SK-MEL-5 (cell line): ENCODE measurements around the gene ENDOU. TPM values are rescaled to one million over a fixed set of nuclear protein-coding genes. Genes with fewer than 3 reads are reported as not detected.

Experiments used
- DNase-seq: peaks from one replicate; pipeline ENCODE4 v3.0.0-alpha.2; 2016; ENCODE audit warnings: low read depth, low spot score
- in situ Hi-C: cut with HindIII; loops from 2 replicates; pipeline ENCODE4 v1.10.0; 2016; ENCODE audit warnings: low sequenced_read_pairs, high pct_unique_total_duplicates, low pct_unique_long_range_greater_than_20kb
- total RNA-seq: library from RNA; depleted of rRNA; stranded (reverse); fragments of >200 nt; shearing (Covaris generic); gene quantifications from 2 replicates; pipeline ENCODE4 v1.2.3, GENCODE V29; 2014

Gene ENDOU
- total RNA-seq, 1 experiment from 2014 or later: not detected

DNA sequence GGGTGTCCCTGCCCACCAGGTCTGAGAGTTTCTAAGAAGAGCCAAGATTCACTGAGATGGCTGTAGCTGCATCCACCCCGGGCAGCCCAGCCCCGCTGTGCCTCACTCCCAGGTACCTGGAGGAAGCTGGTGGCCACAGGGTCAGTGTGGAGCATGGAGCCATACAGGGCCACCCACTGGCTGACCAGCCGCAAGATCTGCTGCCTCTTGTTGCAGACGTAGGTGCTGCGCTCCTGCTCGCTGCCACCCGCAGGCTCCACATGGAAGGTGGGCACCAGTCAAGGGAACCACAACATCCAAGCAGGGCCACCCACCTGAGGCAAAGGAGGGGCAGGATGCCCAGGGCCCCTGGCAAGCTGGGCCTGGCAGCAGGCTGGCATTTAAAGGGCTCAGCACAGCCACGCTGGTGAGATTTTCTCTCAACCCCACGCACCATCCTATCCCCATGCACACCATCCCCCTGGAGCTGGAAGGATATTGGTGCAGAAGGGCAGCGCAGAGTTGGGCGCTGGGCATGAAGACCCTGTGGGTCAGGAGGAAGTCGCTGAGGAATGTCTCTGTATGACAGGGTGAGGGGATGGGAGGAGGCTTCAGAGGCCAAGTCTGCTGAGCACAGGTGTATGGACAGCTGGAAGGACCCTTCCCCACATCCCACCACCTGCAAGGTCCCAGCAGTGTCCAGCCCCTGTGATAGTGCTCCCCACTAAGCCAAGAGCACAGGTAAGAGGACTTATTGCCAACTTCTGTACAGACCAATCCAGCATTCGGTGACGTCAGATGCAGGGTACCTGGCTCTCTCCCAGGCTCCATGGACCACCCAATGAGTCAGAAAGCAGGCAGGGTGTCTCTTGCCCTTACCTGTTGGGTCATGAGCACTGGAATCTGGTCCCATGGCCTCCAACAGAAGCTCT, 22.6 kb upstream of the ENDOU start:
- in situ Hi-C loops: no loop called here
- no peak for DNase-seq

DNA sequence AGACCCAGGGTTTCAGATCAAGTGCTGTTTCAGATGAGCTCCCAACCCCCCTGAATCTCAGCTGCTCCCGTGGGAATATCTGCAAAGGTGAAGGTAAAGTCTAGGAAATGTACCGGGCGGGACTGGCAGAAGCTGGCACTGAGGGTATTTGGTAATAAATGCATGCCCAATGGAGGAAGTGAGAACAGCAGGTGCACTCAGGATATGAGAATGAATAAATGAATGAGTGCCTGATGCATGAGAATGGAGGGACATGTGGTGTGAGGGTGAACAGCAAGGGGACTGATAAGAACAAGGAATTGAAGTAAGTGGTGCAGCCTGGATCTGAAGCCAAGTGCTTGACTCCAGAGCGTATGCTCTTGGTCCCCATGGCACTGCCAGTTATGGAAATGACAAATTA, 21.8 kb upstream of the ENDOU start:
- DNase-seq: no peak
- in situ Hi-C loops: no loop called here

DNA sequence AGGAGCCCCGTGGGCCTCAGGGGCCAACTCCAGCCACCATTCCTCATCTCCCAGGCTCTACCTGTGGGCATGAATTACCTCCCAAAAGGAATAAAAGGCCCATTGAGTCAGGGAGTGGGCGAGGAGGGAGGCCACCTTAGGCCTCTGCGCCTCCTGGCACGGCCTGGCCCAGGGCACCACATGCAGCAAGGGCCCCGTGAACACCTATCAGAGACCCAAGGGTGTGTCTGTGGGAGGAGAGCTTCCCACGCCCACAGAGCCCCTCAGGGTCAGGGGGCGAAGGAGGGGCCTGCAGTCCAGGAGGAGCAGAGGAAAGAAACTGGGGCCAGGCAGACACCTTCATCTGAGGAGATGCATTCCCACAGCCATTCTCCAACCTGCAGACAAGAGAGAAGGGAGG, 21.2 kb upstream of the ENDOU start:
- no peak for DNase-seq
- in situ Hi-C loops: no loop called here

DNA sequence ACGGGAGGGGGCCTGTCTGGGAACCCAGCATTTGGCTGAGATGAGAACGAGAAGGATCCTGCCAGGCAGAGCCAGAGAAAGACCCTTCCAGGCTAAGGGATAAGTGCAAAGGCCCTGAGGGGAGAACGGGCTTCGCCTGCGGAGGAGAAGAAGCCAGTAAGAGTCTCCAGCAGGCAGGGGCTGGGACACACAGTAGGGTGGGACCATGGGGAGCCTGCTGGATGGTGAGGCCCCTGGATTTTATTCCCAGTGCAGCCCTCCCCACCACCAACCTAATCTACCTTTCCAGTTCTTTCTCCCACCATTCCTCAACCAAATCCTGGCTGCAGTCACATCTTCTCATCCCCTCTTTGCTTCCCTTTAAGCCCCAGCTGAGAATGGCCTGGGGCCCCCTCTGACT, 20.8 kb upstream of the ENDOU start:
- DNase-seq: no peak
- in situ Hi-C loops: no loop called here

DNA sequence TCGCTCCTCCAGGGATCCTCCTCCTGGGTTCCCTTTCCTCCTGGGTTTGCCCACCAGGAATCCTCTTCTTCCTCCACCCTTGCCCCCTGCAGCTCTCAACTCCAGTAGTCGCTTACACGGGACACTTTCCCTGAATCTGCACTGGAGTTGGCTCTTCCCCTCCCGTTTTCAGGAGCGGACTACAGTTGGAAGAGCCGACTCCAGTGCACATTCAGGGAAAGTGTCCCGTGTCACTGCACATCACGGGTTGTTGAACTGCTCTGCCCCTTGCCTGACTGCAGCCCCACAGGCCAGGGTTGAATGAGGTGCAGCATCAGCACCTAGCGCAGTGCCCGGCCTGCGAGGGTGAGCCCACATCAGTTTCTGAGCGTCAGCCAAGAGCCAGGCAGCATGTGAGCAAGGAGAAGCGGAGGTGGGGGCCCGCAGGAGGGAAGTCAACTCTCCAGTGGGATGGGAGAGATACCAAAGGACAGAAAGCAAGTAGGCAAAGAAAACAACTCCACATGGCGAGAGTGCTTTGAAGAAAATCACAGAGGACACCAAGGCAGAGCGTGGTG, 20.3 kb upstream of the ENDOU start:
- in situ Hi-C loops: no loop called here
- DNase-seq: no peak

DNA sequence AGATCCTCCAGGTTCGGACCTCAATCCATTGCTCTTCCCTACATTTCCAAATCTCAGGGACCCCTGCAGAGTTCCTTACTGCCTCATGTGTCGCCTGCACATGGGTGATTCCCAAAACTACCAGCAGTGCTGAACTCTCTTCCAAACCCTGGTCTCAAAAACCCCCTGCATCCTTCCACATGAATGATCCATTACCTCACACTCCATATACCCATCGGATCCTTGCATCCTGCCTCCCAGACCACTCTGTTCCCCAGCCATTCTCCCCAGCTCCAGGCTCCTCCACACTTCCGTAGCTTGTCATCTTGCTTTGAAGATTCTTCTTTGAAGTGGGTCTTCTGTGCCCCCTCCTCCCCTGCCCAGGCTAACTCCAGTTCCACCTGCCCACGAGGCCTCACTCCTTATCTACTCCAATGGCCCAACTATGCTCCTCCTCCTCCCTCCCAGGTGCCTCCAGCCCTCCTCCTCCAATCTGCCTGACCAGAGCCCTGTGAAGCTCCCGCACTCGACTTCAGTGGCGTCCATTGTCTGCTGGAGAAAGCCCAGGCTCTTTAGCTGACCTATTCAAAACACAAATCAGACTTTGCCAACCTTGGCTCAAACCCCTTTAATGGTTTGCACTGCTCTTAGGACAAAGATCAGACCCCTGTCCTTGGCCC, 19.6 kb upstream of the ENDOU start:
- in situ Hi-C loops: no loop called here
- no peak for DNase-seq

DNA sequence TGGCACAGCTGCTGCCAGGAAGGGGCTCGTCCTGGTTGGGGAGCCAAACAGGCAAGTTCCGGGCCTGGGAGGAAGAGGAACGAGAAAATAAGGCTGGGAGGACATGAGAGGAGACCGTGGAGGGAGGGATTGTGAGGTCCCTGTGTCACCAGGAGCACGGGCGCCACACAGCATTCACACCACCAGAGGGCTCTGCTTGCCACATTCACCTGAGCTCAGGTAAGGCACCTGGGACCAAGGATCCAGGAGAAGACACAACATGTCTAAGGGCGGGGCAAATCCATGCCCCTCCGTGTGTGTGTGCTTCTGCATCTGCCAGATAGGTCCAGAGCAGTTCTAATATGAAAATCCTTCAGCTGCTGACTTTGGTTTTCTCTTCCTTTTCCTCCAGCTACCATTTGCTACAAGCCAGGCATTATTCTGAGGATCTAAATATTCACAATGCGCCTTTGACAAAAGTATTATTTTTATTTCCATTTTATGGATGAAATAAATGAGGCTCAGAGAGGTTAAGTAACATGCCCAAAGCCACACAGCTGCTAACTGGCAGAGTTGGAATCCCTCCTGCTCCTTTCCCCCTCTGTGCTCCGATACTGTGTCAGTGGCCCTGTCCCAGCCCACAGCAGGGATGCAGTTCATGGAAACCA, 18.8 kb upstream of the ENDOU start:
- DNase-seq: no peak
- in situ Hi-C loops: no loop called here

DNA sequence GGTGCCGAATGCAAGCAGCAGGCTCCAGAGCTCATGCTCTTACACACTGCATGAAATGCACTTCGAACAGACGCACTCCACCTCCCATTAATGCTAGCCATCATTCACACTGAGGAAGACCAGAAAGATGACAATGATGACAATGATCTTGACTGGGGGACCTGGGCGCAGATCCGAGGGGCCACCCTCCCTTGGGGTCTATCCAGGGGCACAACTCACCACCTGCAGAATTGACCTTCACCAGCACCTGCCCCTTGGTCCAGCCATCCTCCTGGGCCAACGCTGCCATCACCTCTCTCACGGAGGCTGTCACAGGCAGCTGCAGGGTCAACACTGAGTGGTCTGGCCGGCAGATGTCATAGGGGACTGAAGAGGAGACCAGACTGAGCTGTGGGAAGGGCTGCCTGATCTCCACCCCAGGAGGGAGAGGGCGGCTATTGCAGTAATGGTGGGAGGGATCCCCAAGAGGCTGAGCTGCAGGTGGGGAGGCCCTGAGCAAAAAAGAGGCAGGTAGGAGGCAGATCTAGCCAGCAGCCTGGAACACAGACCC, 18.1 kb upstream of the ENDOU start:
- no peak for DNase-seq
- in situ Hi-C loops: no loop called here

DNA sequence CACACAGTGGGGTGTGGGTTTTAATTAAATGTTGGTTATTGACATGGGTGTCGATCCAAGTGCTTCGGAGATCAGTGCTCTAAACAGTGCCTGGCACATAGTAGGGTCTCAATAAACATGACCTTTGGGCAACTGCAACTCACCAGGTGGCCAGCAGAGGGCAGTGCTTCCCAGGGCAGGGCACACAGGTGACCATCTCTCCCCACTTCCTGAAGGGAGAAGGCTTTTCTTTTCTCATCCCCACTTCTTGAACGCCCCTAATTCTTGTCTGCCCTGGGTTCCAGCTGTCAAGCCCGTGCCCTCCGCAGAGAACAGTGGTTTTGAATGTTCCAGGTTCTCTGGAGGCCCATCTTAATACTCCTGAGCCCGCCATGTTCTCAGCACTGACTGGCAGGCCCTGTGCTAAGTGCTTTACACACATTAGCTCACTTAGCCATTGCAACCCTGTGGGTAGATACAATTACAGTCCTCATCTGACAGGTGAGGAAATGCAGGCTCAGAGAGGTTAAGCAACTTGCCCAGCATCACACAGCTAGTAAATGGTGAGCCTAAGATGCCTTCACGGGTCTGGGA, 17.0 kb upstream of the ENDOU start:
- DNase-seq: peak; percentile 65
- in situ Hi-C loops: no loop called here

DNA sequence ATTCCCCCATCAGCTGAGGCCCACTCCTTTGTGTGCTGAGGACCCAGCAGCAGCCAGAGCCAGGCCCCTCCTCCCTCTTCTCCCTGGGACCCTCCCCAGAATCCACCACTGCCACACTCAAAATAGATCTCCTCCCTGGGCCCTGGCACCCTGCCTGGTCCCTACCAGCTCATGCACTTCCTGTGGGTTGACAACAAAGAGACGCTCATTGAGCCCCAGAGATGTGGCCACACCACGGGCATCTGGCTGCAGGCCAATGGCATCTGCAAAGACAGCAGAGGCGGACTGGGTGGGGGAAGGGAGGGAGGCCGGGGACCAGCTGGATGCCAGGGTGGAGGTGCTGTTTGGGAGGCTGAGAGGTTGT, 16.0 kb upstream of the ENDOU start:
- in situ Hi-C loops: no loop called here
- peak; percentile 87 for DNase-seq

DNA sequence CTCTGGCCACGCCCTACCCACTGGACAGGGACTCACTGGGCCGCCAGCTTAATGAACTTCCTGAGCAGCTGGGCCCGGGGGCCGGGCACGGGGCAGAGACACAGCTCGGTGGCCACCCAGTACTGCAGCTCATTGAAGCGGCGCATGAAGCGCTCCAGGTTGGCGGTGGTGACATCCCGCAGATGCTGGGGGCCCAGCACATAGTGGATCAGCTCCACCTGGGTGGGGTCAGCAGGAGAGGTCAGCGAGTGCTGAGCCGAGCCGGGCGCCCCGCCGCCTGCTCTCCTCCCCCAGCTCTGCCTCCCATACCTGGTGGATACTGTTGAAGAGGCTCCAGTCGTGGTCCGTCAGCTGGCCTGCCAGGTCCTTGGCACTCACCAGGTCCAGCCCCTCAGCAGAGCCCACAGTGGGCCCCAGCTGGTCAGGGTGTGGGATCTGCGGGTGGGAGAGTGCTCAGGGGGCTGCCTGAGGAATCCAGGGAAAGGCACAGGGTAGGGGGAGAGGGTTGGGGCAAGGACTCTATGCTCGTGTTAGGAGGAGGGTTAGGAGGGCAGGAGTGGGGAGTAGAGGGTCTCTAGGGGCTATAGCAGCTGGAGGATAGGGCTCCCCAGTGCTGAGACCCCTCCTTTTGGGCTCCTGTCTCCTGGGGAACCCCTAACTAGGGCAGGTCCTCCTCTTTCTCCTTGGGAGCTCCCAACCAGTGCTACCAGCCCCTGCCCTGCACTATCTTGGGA, 15.5 kb upstream of the ENDOU start:
- in situ Hi-C loops: no loop called here
- no peak for DNase-seq

DNA sequence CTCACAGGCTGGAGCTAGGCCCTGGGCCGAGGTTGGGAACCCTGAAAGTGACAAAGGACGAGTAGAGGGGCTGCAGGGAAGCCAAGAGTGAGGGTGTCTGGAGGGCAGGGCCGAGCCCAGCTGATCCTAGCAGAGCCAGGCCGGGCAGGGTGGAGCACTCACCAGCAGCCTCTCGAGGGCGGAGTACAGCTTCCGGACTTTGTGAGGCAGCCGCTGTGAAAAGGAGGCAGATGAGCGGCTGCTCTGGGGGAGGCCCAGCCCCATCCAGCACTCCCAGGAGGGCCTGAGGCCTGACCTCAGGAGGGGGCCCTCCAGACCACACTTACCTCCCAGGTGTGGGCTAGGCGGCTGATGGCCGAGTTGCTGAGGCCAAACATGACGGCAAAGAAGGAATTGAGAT, 14.7 kb upstream of the ENDOU start:
- DNase-seq: no peak
- in situ Hi-C loops: no loop called here

DNA sequence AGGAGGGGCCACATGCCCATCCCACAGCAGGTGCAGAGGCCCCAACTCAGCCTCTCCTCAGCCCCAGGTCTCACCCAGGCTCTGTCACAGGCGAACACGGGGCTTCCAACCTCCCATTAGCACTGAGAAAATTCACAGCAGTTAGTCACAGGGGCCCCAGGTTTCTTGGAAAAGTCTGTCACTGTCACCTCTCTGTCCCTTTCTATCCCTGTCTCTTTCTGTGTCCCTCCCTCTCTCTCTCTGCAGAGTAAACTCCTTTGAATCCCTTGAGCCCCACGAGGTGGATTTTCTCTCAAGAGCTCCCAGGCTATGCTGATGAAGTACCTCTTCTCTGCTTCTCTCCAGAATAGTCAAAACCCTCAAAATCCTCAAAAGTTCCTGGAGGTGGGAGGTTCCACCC, 14.0 kb upstream of the ENDOU start:
- in situ Hi-C loops: no loop called here
- DNase-seq: no peak

DNA sequence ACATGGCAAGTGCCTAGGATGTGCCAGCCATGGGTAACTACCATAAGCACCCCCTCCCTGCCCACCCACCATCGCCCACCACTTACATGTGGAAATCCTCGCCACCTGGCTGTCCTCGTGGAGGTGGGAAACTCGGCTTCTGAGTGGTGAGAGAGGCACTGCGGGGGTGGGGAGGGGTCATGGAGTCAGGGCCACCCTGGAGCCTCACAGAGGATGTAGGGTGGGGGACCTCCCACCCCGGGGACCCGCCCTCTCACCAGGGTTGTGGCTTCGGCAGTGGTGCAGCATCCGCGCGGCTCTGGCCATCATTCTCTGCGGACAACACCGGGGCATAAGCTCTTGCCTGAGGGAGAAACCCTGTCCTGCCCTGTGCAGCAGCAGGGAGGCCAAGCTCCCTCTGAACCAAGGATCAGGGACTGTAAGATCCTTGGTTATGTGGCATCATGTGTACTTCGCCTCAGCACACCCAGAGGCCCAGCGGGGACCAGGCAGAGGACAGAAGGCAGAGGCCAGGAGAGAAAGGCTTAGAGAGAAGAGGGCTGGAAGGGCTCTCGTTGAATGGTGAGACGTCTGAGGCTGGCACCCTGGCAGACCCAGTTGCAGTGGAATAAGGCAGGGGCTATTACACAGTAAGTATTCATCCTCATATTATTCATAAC, 12.8 kb upstream of the ENDOU start:
- no peak for DNase-seq
- in situ Hi-C loops: no loop called here

DNA sequence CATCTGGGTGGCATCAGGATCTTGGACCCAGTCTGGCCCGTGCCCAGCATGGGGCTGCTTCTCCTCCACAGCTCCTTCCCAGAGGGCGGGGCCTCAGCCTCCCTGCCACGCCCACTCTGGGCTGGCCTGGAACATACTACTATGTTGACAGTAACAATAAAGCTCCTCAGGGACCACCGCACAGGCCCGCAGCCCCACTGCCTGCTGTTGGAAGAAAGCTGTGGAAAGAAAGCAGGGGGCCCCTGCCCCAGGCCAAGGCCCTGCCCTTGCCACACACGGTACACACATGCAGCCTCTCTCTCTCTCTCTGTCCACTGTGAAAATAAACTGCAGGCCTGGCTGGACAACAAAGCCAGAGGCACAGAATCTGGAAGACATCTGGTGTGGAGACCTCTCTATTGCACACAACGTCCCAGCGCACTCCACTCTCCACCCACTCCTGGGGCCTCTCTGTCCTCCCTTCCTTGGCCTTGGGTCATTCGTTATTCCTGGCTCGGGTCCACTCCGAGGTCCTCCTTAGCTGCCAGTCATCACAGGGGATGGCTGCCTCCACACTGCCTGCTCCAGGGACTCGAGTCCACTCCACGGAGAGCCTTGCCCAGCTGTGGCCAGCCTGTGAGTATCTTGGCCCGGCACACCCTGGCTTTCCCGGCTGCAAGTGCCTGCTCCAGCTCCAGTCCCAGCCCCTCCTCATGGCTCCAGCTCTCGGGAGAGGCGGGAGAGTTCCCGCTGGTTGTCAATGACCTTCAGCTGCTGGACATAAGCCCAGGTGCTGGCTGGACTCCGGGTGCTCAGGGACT, 11.8 kb upstream of the ENDOU start:
- no peak for DNase-seq
- in situ Hi-C loops: no loop called here

DNA sequence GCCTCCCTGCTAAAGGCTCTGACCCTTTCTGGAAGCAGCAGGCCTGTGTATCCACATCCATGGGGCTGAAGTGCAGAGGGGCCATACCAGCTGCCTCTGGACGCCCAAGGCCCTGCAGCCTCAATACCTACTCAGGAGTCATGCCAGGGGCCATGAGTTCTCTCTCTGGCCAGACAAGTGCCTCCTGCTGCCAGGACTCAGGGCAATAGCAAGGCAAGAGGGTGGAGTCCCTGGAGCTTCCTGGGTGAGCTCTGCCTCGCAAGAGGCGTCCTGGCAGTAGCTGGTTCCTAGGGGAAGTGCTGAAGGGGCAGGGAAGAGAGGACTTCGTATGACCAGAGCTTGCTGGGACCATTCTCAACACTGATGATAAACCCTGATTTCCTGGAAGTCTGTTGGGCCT, 10.9 kb upstream of the ENDOU start:
- in situ Hi-C loops: no loop called here
- DNase-seq: no peak
